HG03060 (cell line): ENCODE measurements around the gene TBCD.

ENCODE experiments used
- ATAC-seq: cut with Tn5 transposase; IDR thresholded peaks from one replicate; pipeline ENCODE4 v1.9.1; 2021; ENCODE audit warnings: low read depth, moderate number of reproducible peaks; ENCODE audit not compliant: unreplicated experiment

TBCD gene

GRCh38 chr17:82751571-82752370 is at the start of gene TBCD:
Gene TBCD, plus strand, starts transcription at chr17:82752065. Its CDS starts 129 bp downstream, at chr17:82752194.
- ATAC-seq: peak; percentile 48

DNA sequence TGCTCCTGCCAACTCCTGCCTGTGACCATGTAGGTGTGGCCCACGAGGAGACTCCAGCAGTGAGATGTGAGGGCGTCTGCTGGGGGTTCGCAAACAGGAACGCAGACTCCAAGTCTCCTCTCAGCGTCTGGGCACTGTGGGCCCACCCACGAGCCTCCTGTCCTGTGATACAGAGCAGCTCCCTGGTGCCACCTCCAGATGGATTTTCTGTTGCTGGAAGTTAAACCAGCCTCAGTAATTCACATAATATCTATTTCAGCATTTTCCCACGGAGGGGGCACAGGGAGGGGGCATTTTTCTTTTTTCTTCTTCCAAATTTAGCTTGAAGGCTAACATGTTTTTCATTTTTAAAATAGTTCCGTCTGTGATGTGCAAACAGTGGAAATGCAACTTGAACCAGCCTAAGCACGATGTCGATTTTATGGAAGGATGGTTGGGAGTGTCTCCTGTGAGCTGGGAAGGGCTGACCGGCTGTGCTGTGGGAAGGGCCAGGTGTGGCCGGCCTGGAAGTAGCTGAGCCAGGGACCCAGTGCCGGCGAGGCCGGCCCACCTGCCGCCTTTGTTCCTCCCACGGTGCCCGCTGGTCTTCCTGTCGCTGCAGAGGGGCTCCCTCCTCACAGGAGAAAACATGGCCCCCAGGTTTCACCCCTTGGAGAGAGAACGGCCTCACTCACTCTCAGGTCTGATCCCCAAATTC is 49.5 kb upstream of the TBCD start:
- no peak for ATAC-seq

- ATAC-seq: no peak
Observed at GRCh38 chr17:82703036-82703745, 48.7 kb upstream of the TBCD start.

GRCh38 chr17:82703935-82704865 is 47.7 kb upstream of the TBCD start:
- no peak for ATAC-seq

DNA sequence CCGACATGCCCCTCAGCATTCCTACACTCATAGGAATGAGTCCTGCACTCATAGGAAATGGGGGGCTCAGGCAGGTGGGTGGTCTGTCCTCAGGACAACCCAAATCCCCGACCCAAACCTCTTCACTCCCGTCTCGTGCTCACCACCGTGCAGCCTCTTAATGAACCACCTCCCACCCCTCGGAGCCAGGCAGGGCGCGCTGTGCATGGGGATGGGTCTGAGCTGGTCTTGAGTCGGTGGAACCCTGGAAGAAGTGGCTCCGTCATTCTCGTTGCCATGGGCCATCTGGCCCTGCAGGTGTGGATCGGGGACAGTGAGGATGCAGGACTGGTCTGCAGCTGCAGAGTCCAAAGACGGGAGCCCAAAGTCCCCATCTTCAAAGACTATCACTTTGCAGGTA is 47.0 kb upstream of the TBCD start:
- ATAC-seq: no peak

DNA sequence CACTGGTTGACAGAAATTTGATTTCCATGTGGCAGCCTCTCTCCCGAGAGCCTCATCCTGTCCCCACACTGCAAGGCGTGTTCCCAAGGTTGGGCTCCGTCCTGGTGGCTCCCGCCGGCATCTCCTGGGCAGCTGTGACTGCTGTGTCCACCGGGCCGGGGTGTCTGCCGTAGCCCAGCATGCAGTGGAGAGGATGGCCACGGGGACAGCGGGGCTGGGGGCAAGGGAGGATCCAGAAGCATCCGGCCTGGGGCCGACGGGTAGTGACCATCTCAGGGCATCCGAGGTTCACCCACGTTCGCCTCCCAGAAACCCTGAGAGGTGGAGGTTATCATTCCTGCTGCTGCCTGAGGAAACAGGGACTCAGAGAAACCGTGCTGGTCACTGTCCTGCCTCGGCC is 46.1 kb upstream of the TBCD start:
- no peak for ATAC-seq

GRCh38 chr17:82709024-82709675 is 42.7 kb upstream of the TBCD start:
- ATAC-seq: no peak

DNA sequence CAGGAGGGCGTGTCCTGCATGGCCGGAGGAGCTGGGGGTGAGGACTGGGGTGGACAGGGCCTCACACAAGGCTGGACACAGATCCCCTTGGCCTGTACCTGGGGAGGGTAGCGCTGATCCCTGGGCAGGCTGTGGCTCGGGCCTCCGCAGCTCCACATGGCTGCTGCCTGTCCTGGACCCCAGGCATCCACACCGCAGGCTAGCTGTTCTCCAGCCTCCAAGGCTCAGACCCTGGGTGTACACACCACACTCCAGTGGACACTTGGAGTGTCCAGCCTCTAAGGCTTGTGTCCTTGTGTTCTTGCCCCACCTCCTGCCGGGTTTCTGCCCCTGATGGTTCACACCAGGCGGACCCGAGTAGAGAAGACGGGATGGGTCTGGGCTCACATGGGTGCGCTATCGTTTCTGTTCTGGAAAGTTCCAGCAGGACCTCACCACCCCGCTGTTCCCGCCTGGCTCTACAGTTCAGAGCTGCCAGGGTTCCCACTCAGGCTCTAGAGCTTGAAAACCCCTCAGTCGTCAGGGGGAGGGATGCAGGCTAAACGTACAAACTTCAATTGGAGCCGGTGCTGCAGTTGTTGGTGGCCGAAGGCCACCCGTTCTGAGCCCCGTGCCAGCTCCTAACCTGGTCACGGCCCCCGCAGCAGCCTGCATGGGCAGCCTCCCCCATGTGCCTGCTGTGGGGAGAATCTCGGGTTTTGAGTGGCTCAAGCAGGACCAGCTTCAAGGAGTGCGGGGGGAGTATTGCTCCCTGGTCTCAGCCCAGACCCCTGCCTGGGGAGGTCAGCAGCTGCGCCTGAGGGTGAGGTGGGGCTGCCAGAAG is 42.0 kb upstream of the TBCD start:
- ATAC-seq: no peak

- no peak for ATAC-seq
Observed at GRCh38 chr17:82710499-82711232, 41.2 kb upstream of the TBCD start.

DNA sequence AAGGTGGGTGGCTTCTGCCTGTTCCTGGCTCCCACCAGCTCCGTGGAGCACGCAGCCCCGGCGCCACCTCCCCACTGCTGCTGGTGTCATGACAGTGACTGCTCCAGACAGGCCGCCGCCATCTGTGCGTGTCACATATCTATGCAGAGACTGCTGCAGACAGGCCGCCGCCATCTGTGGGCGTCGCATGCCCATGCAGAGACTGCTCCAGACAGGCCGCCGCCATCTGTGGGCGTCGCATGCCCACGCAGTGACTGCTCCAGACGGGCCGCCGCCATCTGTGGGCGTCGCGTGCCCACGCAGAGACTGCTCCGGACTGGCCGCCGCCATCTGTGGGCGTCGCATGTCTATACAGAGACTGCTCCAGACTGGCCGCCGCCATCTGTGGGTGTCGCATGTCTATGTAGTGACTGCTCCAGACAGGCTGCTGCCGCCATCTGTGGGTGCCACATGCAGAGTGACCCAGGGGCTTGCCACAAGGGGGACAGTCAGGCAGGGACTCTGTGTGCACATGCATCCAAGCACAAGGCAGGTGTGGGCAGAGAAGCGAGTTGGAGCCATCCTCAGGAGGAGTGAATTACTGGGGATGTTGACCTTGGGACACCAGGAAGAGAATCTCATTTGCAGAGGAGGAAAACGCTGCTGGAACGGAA is 38.7 kb upstream of the TBCD start:
- no peak for ATAC-seq

GRCh38 chr17:82716203-82717010 is 35.5 kb upstream of the TBCD start, which contains the start of gene FN3KRP:
Gene FN3KRP, plus strand, starts transcription at chr17:82716706. Its CDS starts 50 bp downstream, at chr17:82716756.
- ATAC-seq: no peak

DNA sequence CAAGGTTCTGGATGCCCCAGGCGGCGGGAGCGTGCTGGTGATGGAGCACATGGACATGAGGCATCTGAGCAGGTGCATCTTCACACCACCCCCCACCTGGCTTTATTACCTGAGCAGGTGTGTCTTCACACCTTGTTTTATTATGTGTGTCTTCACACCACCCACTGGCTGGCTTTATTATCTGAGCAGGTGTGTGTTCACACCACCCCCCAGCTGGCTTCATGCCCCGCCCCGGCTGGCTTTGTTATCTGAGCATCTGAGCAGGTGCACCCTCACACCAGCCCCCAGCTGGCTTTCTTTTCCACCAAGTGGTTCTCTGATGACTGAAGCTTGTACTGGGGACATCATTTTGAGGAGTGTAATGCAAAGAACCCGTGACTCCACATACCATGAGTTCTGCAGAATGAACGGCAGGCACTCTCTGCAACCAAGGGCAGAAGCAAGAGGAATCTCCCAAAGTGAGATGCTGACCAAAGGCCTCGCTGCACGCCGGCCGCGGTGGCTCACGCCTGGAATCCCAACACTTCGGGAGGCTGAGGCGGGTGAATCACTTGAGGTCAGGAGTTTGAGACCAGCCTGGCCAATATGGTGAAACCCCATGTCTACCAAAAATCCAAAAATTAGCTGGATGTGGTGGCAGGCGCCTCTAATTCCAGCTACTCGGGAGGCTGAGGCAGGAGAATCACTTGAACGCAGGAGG is 32.7 kb upstream of the TBCD start:
- ATAC-seq: no peak

DNA sequence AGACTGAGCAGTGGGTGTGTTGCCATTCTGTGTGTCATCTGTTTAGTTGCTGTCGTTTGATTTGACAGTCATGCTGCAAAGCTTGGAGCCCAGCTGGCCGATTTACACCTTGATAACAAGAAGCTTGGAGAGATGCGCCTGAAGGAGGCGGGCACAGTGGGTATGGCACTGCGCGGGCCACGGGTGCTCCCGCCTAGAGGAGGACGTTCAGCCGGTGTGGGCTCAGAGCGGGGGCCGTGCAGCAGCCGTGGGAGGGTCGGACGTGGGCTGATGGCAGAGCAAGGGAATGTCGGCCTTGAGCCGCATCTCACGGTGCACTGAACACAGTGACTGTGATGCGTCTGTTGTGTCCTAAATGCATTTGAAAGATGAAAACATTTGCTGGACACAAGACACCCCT is 31.7 kb upstream of the TBCD start:
- ATAC-seq: no peak

DNA sequence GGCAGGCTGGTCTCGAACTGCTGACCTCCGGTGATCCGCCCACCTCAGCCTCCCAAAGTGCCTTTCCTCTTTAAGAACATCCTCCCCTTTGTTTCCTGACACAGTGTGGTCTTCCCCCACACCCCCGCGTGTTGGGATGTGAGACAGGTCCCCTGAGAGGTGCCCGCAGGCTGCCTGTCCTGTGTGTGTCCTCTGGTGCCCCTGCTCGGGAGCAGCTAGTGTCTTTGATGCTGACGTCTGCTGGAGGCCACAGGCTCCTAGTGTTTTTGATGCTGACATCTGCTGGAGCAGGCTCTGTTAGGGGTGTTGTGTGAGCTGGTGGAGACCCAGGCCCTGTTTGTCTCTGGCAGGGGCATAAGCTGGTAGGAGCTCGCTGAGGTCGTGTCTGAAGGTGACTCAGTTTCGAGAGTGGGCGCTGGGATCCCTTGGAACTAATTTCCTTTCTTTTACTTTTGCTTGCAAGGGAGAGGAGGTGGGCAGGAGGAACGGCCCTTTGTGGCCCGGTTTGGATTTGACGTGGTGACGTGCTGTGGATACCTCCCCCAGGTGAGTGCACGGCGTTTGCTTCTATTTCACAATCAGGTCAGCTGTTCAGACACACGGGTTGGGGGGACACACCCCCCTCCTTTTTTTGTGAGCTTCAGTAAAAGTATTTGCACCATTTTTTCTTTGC is 29.4 kb upstream of the TBCD start:
- no peak for ATAC-seq

- ATAC-seq: no peak
Observed at GRCh38 chr17:82723169-82723807, 28.6 kb upstream of the TBCD start.
